Activated naive CD4-positive, alpha-beta T cell treated with anti-CD3 and anti-CD28 coated beads, Interleukin-2, amount 50 U/mL, for 24 hours (primary cell): ENCODE results near the gene STX7.

ENCODE experiments used
- H3K27ac Mint-ChIP-seq: one replicate; pipeline ENCODE4 v1.8.0; 2021; ENCODE audit warnings: mild to moderate bottlenecking, mixed read lengths
- H3K27me3 Mint-ChIP-seq: one replicate; pipeline ENCODE4 v1.8.0; 2021; ENCODE audit warnings: mixed read lengths
- H3K36me3 Mint-ChIP-seq: one replicate; pipeline ENCODE4 v1.8.0; 2021; ENCODE audit warnings: mixed read lengths
- H3K4me1 Mint-ChIP-seq: one replicate; pipeline ENCODE4 v1.8.0; 2021; ENCODE audit warnings: mixed read lengths
- H3K4me3 Mint-ChIP-seq: one replicate; pipeline ENCODE4 v1.8.0; 2021; ENCODE audit warnings: mild to moderate bottlenecking, mixed read lengths
- H3K9me3 Mint-ChIP-seq: one replicate; pipeline ENCODE4 v1.8.0; 2021; ENCODE audit warnings: mixed read lengths

STX7 gene

GRCh38 chr6:132414761-132415160 lies 98.2 kb downstream of the STX7 start:
- H3K4me1 Mint-ChIP-seq, result no peaks in the 10 kb centered on the region

GRCh38 chr6:132414322-132414721 lies 98.6 kb downstream of the STX7 start:
- peaks cover 7% of the 10 kb centered on the region for H3K27me3 Mint-ChIP-seq
- H3K4me1 Mint-ChIP-seq, result no peaks in the 10 kb centered on the region
- no peaks in the 10 kb centered on the region for H3K36me3 Mint-ChIP-seq
- no peak overlapping the region for H3K4me3 Mint-ChIP-seq
- H3K9me3 Mint-ChIP-seq, result peaks cover 7% of the 10 kb centered on the region
- no peak overlapping the region for H3K27ac Mint-ChIP-seq

More at GRCh38 chr6:132414761-132415160, 98.2 kb downstream of the STX7 start:
- Mint-ChIP-seq H3K27me3 (peaks cover 7% of the 10 kb centered on the region), H3K4me3 (no peak overlapping the region), H3K27ac (no peak overlapping the region), H3K9me3 (peaks cover 7% of the 10 kb centered on the region), H3K36me3 (no peaks in the 10 kb centered on the region)

GRCh38 chr6:132413499-132413802 lies 99.5 kb downstream of the STX7 start:
- no peak overlapping the region for H3K27ac Mint-ChIP-seq
- no peaks in the 10 kb centered on the region for H3K4me1 Mint-ChIP-seq
- peaks cover 8% of the 10 kb centered on the region for H3K27me3 Mint-ChIP-seq
- peaks cover 7% of the 10 kb centered on the region for H3K9me3 Mint-ChIP-seq
- no peak overlapping the region for H3K4me3 Mint-ChIP-seq
- no peaks in the 10 kb centered on the region for H3K36me3 Mint-ChIP-seq

GRCh38 chr6:132412656-132413498 lies 100.0 kb downstream of the STX7 start:
- H3K9me3 Mint-ChIP-seq, result peaks cover 5% of the 10 kb centered on the region
- no peaks in the 10 kb centered on the region for H3K36me3 Mint-ChIP-seq
- no peaks in the 10 kb centered on the region for H3K4me1 Mint-ChIP-seq
- H3K27ac Mint-ChIP-seq, result no peak overlapping the region
- H3K27me3 Mint-ChIP-seq, result peaks cover 10% of the 10 kb centered on the region
- no peak overlapping the region for H3K4me3 Mint-ChIP-seq

- no peak overlapping the region for H3K27ac Mint-ChIP-seq
Measured at GRCh38 chr6:132411296-132411695, 101.6 kb downstream of the STX7 start.

GRCh38 chr6:132410830-132411229 lies 102.1 kb downstream of the STX7 start:
- Mint-ChIP-seq H3K36me3 (no peaks in the 10 kb centered on the region), H3K27ac (no peak overlapping the region), H3K4me1 (no peaks in the 10 kb centered on the region), H3K27me3 (peaks cover 14% of the 10 kb centered on the region), H3K4me3 (no peak overlapping the region), H3K9me3 (no peaks in the 10 kb centered on the region)

More at GRCh38 chr6:132411296-132411695, 101.6 kb downstream of the STX7 start:
- H3K4me1 Mint-ChIP-seq, result no peaks in the 10 kb centered on the region
- no peaks in the 10 kb centered on the region for H3K9me3 Mint-ChIP-seq
- no peak overlapping the region for H3K4me3 Mint-ChIP-seq
- H3K36me3 Mint-ChIP-seq, result no peaks in the 10 kb centered on the region
- H3K27me3 Mint-ChIP-seq, result peaks cover 10% of the 10 kb centered on the region

- peaks cover 40% of the 10 kb centered on the region for H3K27me3 Mint-ChIP-seq
- no peak overlapping the region for H3K4me3 Mint-ChIP-seq
- no peaks in the 10 kb centered on the region for H3K36me3 Mint-ChIP-seq
- H3K4me1 Mint-ChIP-seq, result peaks cover 5% of the 10 kb centered on the region
- H3K27ac Mint-ChIP-seq, result no peak overlapping the region
- H3K9me3 Mint-ChIP-seq, result no peaks in the 10 kb centered on the region
Measured at GRCh38 chr6:132405143-132405915, 107.6 kb downstream of the STX7 start.

GRCh38 chr6:132404736-132405135 lies 108.2 kb downstream of the STX7 start:
- no peaks in the 10 kb centered on the region for H3K9me3 Mint-ChIP-seq
- H3K27me3 Mint-ChIP-seq, result peaks cover 45% of the 10 kb centered on the region
- H3K27ac Mint-ChIP-seq, result no peak overlapping the region
- no peaks in the 10 kb centered on the region for H3K36me3 Mint-ChIP-seq
- no peak overlapping the region for H3K4me3 Mint-ChIP-seq
- H3K4me1 Mint-ChIP-seq, result peaks cover 11% of the 10 kb centered on the region

- Mint-ChIP-seq H3K27me3 (peaks cover 48% of the 10 kb centered on the region), H3K4me3 (no peak overlapping the region), H3K9me3 (no peaks in the 10 kb centered on the region), H3K4me1 (peaks cover 11% of the 10 kb centered on the region), H3K27ac (no peak overlapping the region), H3K36me3 (no peaks in the 10 kb centered on the region)
Measured at GRCh38 chr6:132404330-132404729, 108.6 kb downstream of the STX7 start.

- Mint-ChIP-seq H3K9me3 (no peaks in the 10 kb centered on the region), H3K4me1 (peaks cover 11% of the 10 kb centered on the region), H3K27me3 (peaks cover 48% of the 10 kb centered on the region), H3K4me3 (peak overlapping the region; percentile 49), H3K36me3 (no peaks in the 10 kb centered on the region), H3K27ac (no peak overlapping the region)
Measured at GRCh38 chr6:132401618-132402285, 111.2 kb downstream of the STX7 start.

- Mint-ChIP-seq H3K27ac (no peak within 1 kb of the TSS), H3K27me3 (peaks cover 52% of the 10 kb centered on the region), H3K4me1 (peaks cover 11% of the 10 kb centered on the region), H3K4me3 (peak within 1 kb of the TSS; percentile 49), H3K9me3 (peaks cover 5% of the 10 kb centered on the region), H3K36me3 (no peaks in the 10 kb centered on the region)
Measured at GRCh38 chr6:132400883-132401617, 111.9 kb downstream of the STX7 start, which contains the start of gene MOXD1. Gene MOXD1, minus strand, starts transcription at chr6:132401475. Its CDS starts 49 bp downstream, at chr6:132401426.

- Mint-ChIP-seq H3K4me3 (no peak overlapping the region), H3K4me1 (peaks cover 11% of the 10 kb centered on the region), H3K9me3 (peaks cover 9% of the 10 kb centered on the region), H3K27me3 (peaks cover 51% of the 10 kb centered on the region), H3K36me3 (no peaks in the 10 kb centered on the region), H3K27ac (no peak overlapping the region)
Measured at GRCh38 chr6:132400555-132400882, 112.4 kb downstream of the STX7 start.

GRCh38 chr6:132399376-132400074 lies 113.4 kb downstream of the STX7 start:
- no peak overlapping the region for H3K27ac Mint-ChIP-seq
- no peak overlapping the region for H3K4me3 Mint-ChIP-seq
- no peaks in the 10 kb centered on the region for H3K36me3 Mint-ChIP-seq
- peaks cover 11% of the 10 kb centered on the region for H3K4me1 Mint-ChIP-seq
- H3K27me3 Mint-ChIP-seq, result peaks cover 53% of the 10 kb centered on the region
- peaks cover 19% of the 10 kb centered on the region for H3K9me3 Mint-ChIP-seq
